Mesodermal cell (in vitro differentiated cells): ENCODE results near the gene RNGTT.
A peak's percentile ranks its signal among the peaks of the same experiment; 100 is the strongest.
"Not testable (repeated sequence)": the region's sequence is repeated elsewhere in the genome, so short reads cannot be mapped to it uniquely, and the experiment has no call there.

Experiments used
- H3K27ac ChIP-seq: 2 replicates; pipeline ENCODE4 v1.7.0; 2013; ENCODE audit warnings: mild to moderate bottlenecking, low read depth, low read length, moderate library complexity; ENCODE audit not compliant: severe bottlenecking
- H3K36me3 ChIP-seq: 2 replicates; pipeline ENCODE4 v1.7.1; 2013; ENCODE audit warnings: mild to moderate bottlenecking, low read length, moderate library complexity; ENCODE audit not compliant: control insufficient read depth, insufficient read depth
- H3K4me1 ChIP-seq: one replicate; pipeline ENCODE4 v1.7.1; 2013; ENCODE audit warnings: mild to moderate bottlenecking, low read length; ENCODE audit not compliant: insufficient read depth, control insufficient read depth, poor library complexity, severe bottlenecking
- H3K4me3 ChIP-seq: 2 replicates; pipeline ENCODE4 v1.7.0; 2013; ENCODE audit warnings: low read length, control low read depth, mild to moderate bottlenecking; ENCODE audit not compliant: insufficient read depth, poor library complexity, severe bottlenecking; ENCODE audit errors: extremely low read depth
- H3K9me3 ChIP-seq: 2 replicates; pipeline ENCODE4 v1.7.1; 2013; ENCODE audit warnings: mild to moderate bottlenecking, low read length, moderate library complexity; ENCODE audit not compliant: control insufficient read depth
- WGBS, 2 experiments: methylation state at CpG; one replicate each; pipeline ENCODE4 v1.1.5; 2013; ENCODE audit warnings: missing lambda C conversion rate in 2 of 2; ENCODE audit not compliant: insufficient coverage in 2 of 2; 5-methylcytosine and 5-hydroxymethylcytosine counted together

The RNGTT gene

GRCh38 chr6:88970301-88970700, 6.9 kb upstream of the RNGTT start:
- Histone ChIP-seq H3K27ac (no peak overlapping the region), H3K4me3 (no peak overlapping the region), H3K4me1 (peaks cover 4% of the 10 kb centered on the region), H3K36me3 (no peaks in the 10 kb centered on the region), H3K9me3 (peaks cover 14% of the 10 kb centered on the region)
- 89 to 90% methylated on average over 2 of the region's 2 CpGs for WGBS, 2 experiments

- not testable (repeated sequence) for H3K4me1 ChIP-seq, H3K36me3 ChIP-seq, H3K27ac ChIP-seq, H3K4me3 ChIP-seq
- WGBS, 2 experiments = 80% methylated on average over 1 of the region's 2 CpGs; no CpG with 5 or more reads in 1 of the 2 experiments
- peaks cover 14% of the 10 kb centered on the region for H3K9me3 ChIP-seq
These were observed 5.8 kb upstream of the RNGTT start for GRCh38 chr6:88969255-88969654.

- Histone ChIP-seq H3K36me3 (no peaks in the 10 kb centered on the region), H3K4me1 (peaks cover 7% of the 10 kb centered on the region), H3K4me3 (no peak overlapping the region), H3K27ac (no peak overlapping the region), H3K9me3 (peaks cover 14% of the 10 kb centered on the region)
These were observed 4.5 kb upstream of the RNGTT start for GRCh38 chr6:88967891-88968290.

- H3K27ac ChIP-seq = no peak overlapping the region
- peaks cover 4% of the 10 kb centered on the region for H3K4me1 ChIP-seq
- peaks cover 14% of the 10 kb centered on the region for H3K9me3 ChIP-seq
- peaks cover 10% of the 10 kb centered on the region for H3K36me3 ChIP-seq
- WGBS, 2 experiments = 50 to 83% methylated on average over 1 to 2 of the region's 2 CpGs
- no peak overlapping the region for H3K4me3 ChIP-seq
These were observed 2.3 kb upstream of the RNGTT start for GRCh38 chr6:88965691-88966090.

- Histone ChIP-seq H3K9me3 (peaks cover 14% of the 10 kb centered on the region), H3K4me1 (peaks cover 4% of the 10 kb centered on the region), H3K36me3 (peaks cover 15% of the 10 kb centered on the region), H3K27ac (no peak overlapping the region), H3K4me3 (peak overlapping the region; percentile 98)
- WGBS, 2 experiments = 64 to 85% methylated on average over 4 to 5 of the region's 5 CpGs
These were observed 1.1 kb upstream of the RNGTT start for GRCh38 chr6:88964509-88964908.

- Histone ChIP-seq H3K9me3 (peaks cover 7% of the 10 kb centered on the region), H3K4me3 (no peak overlapping the region), H3K27ac (no peak overlapping the region), H3K4me1 (no peaks in the 10 kb centered on the region), H3K36me3 (peaks cover 15% of the 10 kb centered on the region)
These were observed 4.6 kb downstream of the RNGTT start for GRCh38 chr6:88958842-88959241.

- H3K27ac ChIP-seq = no peak overlapping the region
- no CpG with 5 or more reads among the region's 2 CpGs for WGBS, 2 experiments
- peaks cover 17% of the 10 kb centered on the region for H3K9me3 ChIP-seq
These were observed 9.7 kb downstream of the RNGTT start for GRCh38 chr6:88953550-88954386.

GRCh38 chr6:88952065-88952704, 11.2 kb downstream of the RNGTT start:
- WGBS, 2 experiments = 100% methylated on average over 1 of the region's 1 CpG
- Histone ChIP-seq H3K4me3 (no peak overlapping the region), H3K27ac (no peak overlapping the region), H3K9me3 (peaks cover 17% of the 10 kb centered on the region), H3K36me3 (peaks cover 6% of the 10 kb centered on the region), H3K4me1 (no peaks in the 10 kb centered on the region)

More at GRCh38 chr6:88953550-88954386, 9.7 kb downstream of the RNGTT start:
- H3K36me3 ChIP-seq = peaks cover 6% of the 10 kb centered on the region
- no peak overlapping the region for H3K4me3 ChIP-seq
- no peaks in the 10 kb centered on the region for H3K4me1 ChIP-seq

- H3K36me3 ChIP-seq = peaks cover 11% of the 10 kb centered on the region
- no peak overlapping the region for H3K4me3 ChIP-seq
- no peaks in the 10 kb centered on the region for H3K4me1 ChIP-seq
- H3K27ac ChIP-seq = no peak overlapping the region
- WGBS, 2 experiments = 90 to 100% methylated on average over 1 to 2 of the region's 7 CpGs
- peaks cover 5% of the 10 kb centered on the region for H3K9me3 ChIP-seq
These were observed 17.9 kb downstream of the RNGTT start for GRCh38 chr6:88945415-88946008.

- Histone ChIP-seq H3K4me1 (no peaks in the 10 kb centered on the region), H3K4me3 (no peak overlapping the region), H3K36me3 (peaks cover 62% of the 10 kb centered on the region), H3K9me3 (peaks cover 20% of the 10 kb centered on the region), H3K27ac (no peak overlapping the region)
- 88% methylated on average over 1 of the region's 2 CpGs for WGBS, 2 experiments
These were observed 29.9 kb downstream of the RNGTT start for GRCh38 chr6:88933521-88933920.

GRCh38 chr6:88932019-88932418, 31.4 kb downstream of the RNGTT start:
- H3K4me1 ChIP-seq, H3K27ac ChIP-seq, H3K4me3 ChIP-seq: not testable (repeated sequence)
- Histone ChIP-seq H3K36me3 (peaks cover 62% of the 10 kb centered on the region), H3K9me3 (peaks cover 20% of the 10 kb centered on the region)
- WGBS, 2 experiments = 96 to 100% methylated on average over 4 to 5 of the region's 5 CpGs
